Measurements from ENCODE around the gene MYH9. TPM values are rescaled to one million over a fixed set of nuclear protein-coding genes. Genes with fewer than 3 reads are reported as not detected.

The MYH9 gene
- total and polyA plus RNA-seq, 4 donors: 184 to 667 (median 332) TPM

DNA sequence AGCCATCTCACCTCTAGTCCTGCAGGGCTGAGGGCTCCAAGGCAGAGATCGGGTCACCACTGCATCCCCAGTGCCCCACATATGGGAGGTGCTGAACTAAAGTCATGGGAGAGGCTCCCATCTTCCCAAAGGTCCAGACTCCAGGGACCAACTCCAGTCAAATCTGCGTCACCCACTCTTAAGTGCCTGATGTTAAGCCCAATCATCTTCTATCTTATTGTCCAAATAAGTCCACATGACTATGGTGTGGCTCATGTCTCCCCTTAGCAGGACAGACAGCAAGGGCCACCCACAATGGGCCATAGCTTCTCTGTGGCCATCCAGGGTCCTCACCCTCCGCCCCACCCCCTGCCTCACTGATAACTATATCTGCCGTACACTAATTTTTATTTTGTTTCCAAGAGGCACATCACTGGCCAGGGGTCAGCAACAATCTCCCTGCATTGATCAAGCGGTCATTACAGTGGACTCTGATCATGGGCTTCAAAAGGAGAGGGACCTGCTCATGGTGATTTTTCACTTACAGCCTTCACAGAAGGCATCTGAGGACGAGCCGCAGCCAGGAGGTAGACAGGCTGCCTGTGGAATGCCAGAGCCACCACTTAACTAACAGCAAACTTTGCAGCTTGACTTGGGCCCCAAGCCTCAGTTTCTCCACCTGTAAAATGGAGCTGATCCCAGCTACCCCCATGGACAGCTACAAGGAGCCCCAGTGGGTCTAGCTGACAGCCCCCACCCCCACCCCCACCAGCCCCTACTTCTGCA is 23.3 kb downstream of the MYH9 start:
- DNase-seq: no peak

DNA sequence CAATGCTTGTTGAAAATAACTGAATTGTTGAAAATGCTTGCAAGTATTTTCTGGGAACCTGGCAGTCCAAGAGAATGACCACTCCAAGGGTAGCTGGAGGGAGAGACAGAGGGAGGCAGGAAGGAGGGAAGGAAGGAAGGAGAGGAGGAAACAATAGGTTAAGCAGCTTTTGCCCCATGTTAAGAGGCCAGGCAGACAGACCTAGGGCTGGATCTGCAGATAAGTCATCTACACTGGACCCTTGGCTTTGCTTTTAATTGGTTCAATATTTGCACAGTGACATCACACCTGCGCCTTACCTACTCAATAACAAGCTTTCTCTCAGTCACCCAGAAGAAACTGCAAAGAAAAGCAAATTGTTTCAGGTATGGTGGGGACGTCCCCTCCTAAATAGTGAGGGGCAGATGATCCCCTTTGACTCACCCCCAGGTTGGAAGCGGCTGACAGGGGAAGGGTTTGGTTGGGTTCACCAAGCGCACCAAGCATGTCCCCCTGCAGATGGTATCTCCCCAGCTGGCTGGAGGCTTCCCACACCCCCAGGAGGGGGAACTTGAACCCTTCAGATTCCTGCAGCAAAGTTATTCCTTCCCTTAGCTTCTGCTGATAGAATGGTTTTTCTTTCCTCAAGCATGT is 24.3 kb downstream of the MYH9 start:
- WGBS, 2 donors: 72 to 77% methylated on average over 4 of the region's 4 CpGs
- no peak for ATAC-seq (ENCODE audit: insufficient read depth, low FRiP score)

More for the DNA sequence above, 23.3 kb downstream of the MYH9 start:
- WGBS, 2 donors: 70 to 86% methylated on average over 7 of the region's 7 CpGs
- no peak for TF ChIP-seq CTCF (IDR thresholded peaks at IDR 0.05; ENCODE audit: control extremely low read depth, extremely low read depth)
- no peak for ATAC-seq (ENCODE audit: insufficient read depth, low FRiP score)
- Histone ChIP-seq H3K27me3 (ENCODE audit: control insufficient read depth in 3 of 3, insufficient read depth in 3 of 3, low read length in 2 of 3) (no peaks in the 10 kb centered on the region), H3K4me1 (ENCODE audit: control insufficient read depth in 5 of 5, insufficient read depth in 5 of 5, low read length in 5 of 5) (peaks cover 30 to 72% (median 66%) of the 10 kb centered on the region in 5 donors), H3K4me3 (no peak overlapping the region), H3K36me3 (ENCODE audit: control insufficient read depth in 4 of 4, insufficient read depth in 4 of 4, low read length in 4 of 4) (peaks cover 0 to 12% (median 1%) of the 10 kb centered on the region in 4 donors), H3K9me3 (ENCODE audit: control insufficient read depth in 4 of 4, insufficient read depth in 3 of 4, low read length in 3 of 4) (no peaks in the 10 kb centered on the region), H3K27ac (ENCODE audit: low read depth in 1 of 2, low read length in 1 of 2) (peak overlapping the region; percentile 80 to 90), H3K9ac (ENCODE audit: insufficient read depth in 1 of 2, low read length in 2 of 2) (no peak overlapping the region)

GRCh38 chr22:36362932-36363331 is 24.8 kb downstream of the MYH9 start:
- peaks cover 0 to 12% (median 1%) of the 10 kb centered on the region in 4 donors for H3K36me3 ChIP-seq (ENCODE audit: control insufficient read depth in 4 of 4, insufficient read depth in 4 of 4, low read length in 4 of 4)
- H3K9me3 ChIP-seq (ENCODE audit: control insufficient read depth in 4 of 4, insufficient read depth in 3 of 4, low read length in 3 of 4): no peaks in the 10 kb centered on the region
- H3K27me3 ChIP-seq (ENCODE audit: control insufficient read depth in 3 of 3, insufficient read depth in 3 of 3, low read length in 2 of 3): no peaks in the 10 kb centered on the region
- peak overlapping the region; percentile 80 to 90 for H3K27ac ChIP-seq (ENCODE audit: low read depth in 1 of 2, low read length in 1 of 2)
- peaks cover 21 to 63% (median 57%) of the 10 kb centered on the region in 5 donors for H3K4me1 ChIP-seq (ENCODE audit: control insufficient read depth in 5 of 5, insufficient read depth in 5 of 5, low read length in 5 of 5)
- peak overlapping the region in 1 of 2 donors; percentile 59 for H3K9ac ChIP-seq (ENCODE audit: insufficient read depth in 1 of 2, low read length in 2 of 2)
- DNase-seq (no peak), ATAC-seq (ENCODE audit: insufficient read depth, low FRiP score) (no peak)
- no peak for TF ChIP-seq CTCF (IDR thresholded peaks at IDR 0.05; ENCODE audit: control extremely low read depth, extremely low read depth)
- no peak overlapping the region for H3K4me3 ChIP-seq
- WGBS, 2 donors: 64 to 88% methylated on average over 2 of the region's 2 CpGs

More for the DNA sequence above, 24.3 kb downstream of the MYH9 start:
- peak overlapping the region in 1 of 2 donors; percentile 59 for H3K9ac ChIP-seq (ENCODE audit: insufficient read depth in 1 of 2, low read length in 2 of 2)
- H3K4me1 ChIP-seq (ENCODE audit: control insufficient read depth in 5 of 5, insufficient read depth in 5 of 5, low read length in 5 of 5): peaks cover 26 to 65% (median 62%) of the 10 kb centered on the region in 5 donors
- DNase-seq: peak in 1 of 3 donors; percentile 35
- H3K27me3 ChIP-seq (ENCODE audit: control insufficient read depth in 3 of 3, insufficient read depth in 3 of 3, low read length in 2 of 3): no peaks in the 10 kb centered on the region
- peak overlapping the region; percentile 80 to 90 for H3K27ac ChIP-seq (ENCODE audit: low read depth in 1 of 2, low read length in 1 of 2)
- H3K4me3 ChIP-seq: no peak overlapping the region
- H3K9me3 ChIP-seq (ENCODE audit: control insufficient read depth in 4 of 4, insufficient read depth in 3 of 4, low read length in 3 of 4): no peaks in the 10 kb centered on the region
- no peak for TF ChIP-seq CTCF (IDR thresholded peaks at IDR 0.05; ENCODE audit: control extremely low read depth, extremely low read depth)
- H3K36me3 ChIP-seq (ENCODE audit: control insufficient read depth in 4 of 4, insufficient read depth in 4 of 4, low read length in 4 of 4): peaks cover 0 to 12% (median 1%) of the 10 kb centered on the region in 4 donors

Data from lung (tissue), 12 donors.